Erythroblast (primary cell): Measurements from ENCODE around the gene LHFPL2.

Experiments
- GATA1 ChIP-seq: IDR thresholded peaks from 2 replicates; pipeline ENCODE4 v1.6.1; 2011; ENCODE audit warnings: low read depth, mild to moderate bottlenecking, control low read depth, low read length, moderate library complexity
- POLR2A ChIP-seq: IDR thresholded peaks from 2 replicates; pipeline ENCODE4 v1.6.1; 2011; ENCODE audit warnings: mild to moderate bottlenecking, low read length

- TF ChIP-seq POLR2A: no peak
- TF ChIP-seq GATA1: no peak
Observed at GRCh38 chr5:78526049-78526525, 122.5 kb downstream of the LHFPL2 start.
